Hindlimb muscle (tissue), 1 donor: ENCODE data around the gene LTBR. TPM values are rescaled to one million over a fixed set of nuclear protein-coding genes. Genes with fewer than 3 reads are reported as not detected.
A peak's percentile ranks its signal among the peaks of the same experiment; 100 is the strongest.
"Not testable (repeated sequence)": the region's sequence is repeated elsewhere in the genome, so short reads cannot be mapped to it uniquely, and the experiment has no call there.

ENCODE experiments used
- DNase-seq: peaks from one replicate; pipeline ENCODE4 v3.0.0-alpha.2; 2013
- polyA plus RNA-seq: library from polyadenylated mRNA; unstranded; fragments of 120-200 nt; gene quantifications from one replicate; pipeline ENCODE4 v1.2.1, GENCODE V29; 2013; ENCODE audit not compliant: insufficient read length

The LTBR gene
- polyA plus RNA-seq, 1 donor: 53.9 TPM

- no peak for DNase-seq
These were observed 43.1 kb downstream of the LTBR start for GRCh38 chr12:6426882-6427671.

GRCh38 chr12:6427796-6428195 lies 43.8 kb downstream of the LTBR start:
- DNase-seq: not testable (repeated sequence)

GRCh38 chr12:6428326-6428725 lies 44.4 kb downstream of the LTBR start:
- DNase-seq: no peak

- peak; percentile 63 for DNase-seq
These were observed 46.4 kb downstream of the LTBR start for GRCh38 chr12:6430124-6430989.

GRCh38 chr12:6432991-6433390 lies 49.0 kb downstream of the LTBR start:
- DNase-seq: no peak

- DNase-seq: no peak
These were observed 50.5 kb downstream of the LTBR start for GRCh38 chr12:6434205-6435140.

- no peak for DNase-seq
These were observed 52.2 kb downstream of the LTBR start for GRCh38 chr12:6435961-6436715.

- no peak for DNase-seq
These were observed 53.6 kb downstream of the LTBR start for GRCh38 chr12:6437586-6437985.

GRCh38 chr12:6438345-6438744 lies 54.4 kb downstream of the LTBR start:
- no peak for DNase-seq

- no peak for DNase-seq
These were observed 56.4 kb downstream of the LTBR start for GRCh38 chr12:6440391-6440790.

Other genes starting within 250 kb of the LTBR start
- 45.9 TPM for gene CD9, start 183.8 kb upstream of the LTBR start, polyA plus RNA-seq
- gene PLEKHG6, start 73.5 kb upstream of the LTBR start, polyA plus RNA-seq: 1.7 TPM
- gene TNFRSF1A, start 42.1 kb upstream of the LTBR start, polyA plus RNA-seq: 86.3 TPM
- 0.49 TPM for gene SCNN1A, start 8.6 kb upstream of the LTBR start, polyA plus RNA-seq
- 0.71 TPM for gene CD27, start 60.8 kb downstream of the LTBR start, polyA plus RNA-seq
- 10.3 TPM for gene TAPBPL, start 67.9 kb downstream of the LTBR start, polyA plus RNA-seq
- gene VAMP1, start 86.5 kb downstream of the LTBR start, polyA plus RNA-seq: 11.9 TPM
- 112 TPM for gene MRPL51, start 109.1 kb downstream of the LTBR start, polyA plus RNA-seq
- 36.9 TPM for gene NCAPD2, start 109.9 kb downstream of the LTBR start, polyA plus RNA-seq
- gene GAPDH, start 150.4 kb downstream of the LTBR start, polyA plus RNA-seq: 5,261 TPM
- 41.0 TPM for gene IFFO1, start 171.9 kb downstream of the LTBR start, polyA plus RNA-seq
- gene NOP2, start 184.1 kb downstream of the LTBR start, polyA plus RNA-seq: 25.7 TPM
- 174 TPM for gene CHD4, start 223.2 kb downstream of the LTBR start, polyA plus RNA-seq